Glutamatergic neuron (in vitro differentiated cells): ENCODE results near the gene OOSP1. TPM values are rescaled to one million over a fixed set of nuclear protein-coding genes. Genes with fewer than 3 reads are reported as not detected.

Source experiments
- DNase-seq: peaks from one replicate; pipeline ENCODE4 v3.0.0; 2022
- H3K27ac Mint-ChIP-seq: one replicate; pipeline ENCODE4 v1.8.0; 2020; ENCODE audit warnings: mild to moderate bottlenecking, mixed read lengths, inconsistent platforms; ENCODE audit not compliant: unreplicated experiment
- H3K27me3 Mint-ChIP-seq: one replicate; pipeline ENCODE4 v1.8.0; 2020; ENCODE audit warnings: mild to moderate bottlenecking, moderate library complexity, mixed read lengths, inconsistent platforms; ENCODE audit not compliant: unreplicated experiment
- H3K36me3 Mint-ChIP-seq: one replicate; pipeline ENCODE4 v1.8.0; 2020; ENCODE audit warnings: mild to moderate bottlenecking, mixed read lengths, inconsistent platforms; ENCODE audit not compliant: unreplicated experiment
- H3K4me1 Mint-ChIP-seq: one replicate; pipeline ENCODE4 v1.8.0; 2020; ENCODE audit warnings: mild to moderate bottlenecking, low read depth, mixed read lengths, inconsistent platforms; ENCODE audit not compliant: unreplicated experiment
- H3K4me3 Mint-ChIP-seq: one replicate; pipeline ENCODE4 v1.8.0; 2020; ENCODE audit warnings: mild to moderate bottlenecking, mixed read lengths, inconsistent platforms; ENCODE audit not compliant: unreplicated experiment
- H3K9me3 Mint-ChIP-seq: one replicate; pipeline ENCODE4 v1.8.0; 2020; ENCODE audit warnings: mild to moderate bottlenecking, moderate library complexity, mixed read lengths, inconsistent platforms; ENCODE audit not compliant: unreplicated experiment
- total RNA-seq: library from RNA; stranded (reverse); fragmentation: NEBNext Ultra II Directional; extraction: Animal tissue kit (Norgen Biotek cat#: 25700); gene quantifications from one replicate; pipeline ENCODE4 v1.2.1, GENCODE V29; 2021; ENCODE audit not compliant: unreplicated experiment
- TF ChIP-seq, protein P1 (sequence below): fragments of 200-600 bp; sonication (generic); IDR thresholded peaks from one replicate; pipeline ENCODE4 v1.5.0; 2021; ENCODE audit not compliant: partially characterized antibody, unreplicated experiment

Gene OOSP1
- total RNA-seq, 1 donor from 2014 or later, result 0.54 TPM

DNA sequence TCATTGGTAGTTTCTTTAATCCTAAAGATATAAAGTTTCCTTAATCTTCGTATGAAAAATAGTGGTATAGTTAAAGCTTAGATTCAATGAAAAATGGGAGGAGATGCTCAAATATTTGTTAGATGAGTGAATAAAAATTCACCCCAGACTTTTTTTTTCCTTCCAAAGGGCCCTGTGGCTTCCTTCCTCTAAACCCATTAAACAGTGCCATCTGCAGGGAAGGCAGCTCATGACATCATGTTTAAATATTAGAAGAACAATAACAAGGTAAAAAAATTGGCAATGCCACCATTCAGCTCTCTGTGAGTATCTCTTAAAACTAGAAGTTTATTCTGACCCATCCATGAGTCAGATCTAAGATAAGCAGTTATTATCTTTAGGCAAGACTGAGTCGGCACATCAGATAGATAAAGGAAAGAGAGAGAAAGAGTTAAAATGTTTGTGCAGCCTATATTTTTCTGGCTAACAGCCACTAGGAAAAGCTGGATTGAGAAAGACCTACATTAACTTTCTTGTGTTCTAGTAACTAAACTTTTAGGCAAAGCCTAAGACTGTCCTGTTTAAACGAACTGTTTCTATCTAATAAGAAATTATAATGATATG, 19.1 kb upstream of the OOSP1 start:
- Mint-ChIP-seq H3K27ac (no peak overlapping the region), H3K27me3 (no peaks in the 10 kb centered on the region), H3K4me1 (no peaks in the 10 kb centered on the region), H3K9me3 (peaks cover 14% of the 10 kb centered on the region), H3K4me3 (no peak overlapping the region), H3K36me3 (peaks cover 22% of the 10 kb centered on the region)
- DNase-seq, result peak; percentile 26
- TF ChIP-seq, protein P1, sequence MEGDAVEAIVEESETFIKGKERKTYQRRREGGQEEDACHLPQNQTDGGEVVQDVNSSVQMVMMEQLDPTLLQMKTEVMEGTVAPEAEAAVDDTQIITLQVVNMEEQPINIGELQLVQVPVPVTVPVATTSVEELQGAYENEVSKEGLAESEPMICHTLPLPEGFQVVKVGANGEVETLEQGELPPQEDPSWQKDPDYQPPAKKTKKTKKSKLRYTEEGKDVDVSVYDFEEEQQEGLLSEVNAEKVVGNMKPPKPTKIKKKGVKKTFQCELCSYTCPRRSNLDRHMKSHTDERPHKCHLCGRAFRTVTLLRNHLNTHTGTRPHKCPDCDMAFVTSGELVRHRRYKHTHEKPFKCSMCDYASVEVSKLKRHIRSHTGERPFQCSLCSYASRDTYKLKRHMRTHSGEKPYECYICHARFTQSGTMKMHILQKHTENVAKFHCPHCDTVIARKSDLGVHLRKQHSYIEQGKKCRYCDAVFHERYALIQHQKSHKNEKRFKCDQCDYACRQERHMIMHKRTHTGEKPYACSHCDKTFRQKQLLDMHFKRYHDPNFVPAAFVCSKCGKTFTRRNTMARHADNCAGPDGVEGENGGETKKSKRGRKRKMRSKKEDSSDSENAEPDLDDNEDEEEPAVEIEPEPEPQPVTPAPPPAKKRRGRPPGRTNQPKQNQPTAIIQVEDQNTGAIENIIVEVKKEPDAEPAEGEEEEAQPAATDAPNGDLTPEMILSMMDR, result no peak

DNA sequence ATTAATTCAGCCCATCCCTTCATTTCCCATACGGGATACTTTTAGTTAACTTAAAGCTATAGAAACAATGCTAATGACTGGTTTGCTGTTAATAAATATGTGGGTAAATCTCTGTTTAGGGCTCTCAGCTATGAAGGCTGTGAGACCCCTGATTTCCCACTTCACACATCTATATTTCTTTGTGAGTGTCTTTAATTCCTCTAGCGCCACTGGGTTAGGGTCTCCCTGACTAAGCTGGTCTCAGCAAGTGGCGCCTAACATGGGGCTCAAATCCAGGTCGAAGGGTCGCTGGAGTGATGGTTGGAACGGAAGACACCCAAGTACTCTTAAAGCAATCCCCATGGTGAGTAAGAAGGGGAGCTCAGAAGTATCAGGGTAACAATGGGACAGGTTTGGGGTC, 14.4 kb upstream of the OOSP1 start:
- Mint-ChIP-seq H3K9me3 (peaks cover 14% of the 10 kb centered on the region), H3K4me3 (no peak overlapping the region)
- peak; percentile 46 for DNase-seq

DNA sequence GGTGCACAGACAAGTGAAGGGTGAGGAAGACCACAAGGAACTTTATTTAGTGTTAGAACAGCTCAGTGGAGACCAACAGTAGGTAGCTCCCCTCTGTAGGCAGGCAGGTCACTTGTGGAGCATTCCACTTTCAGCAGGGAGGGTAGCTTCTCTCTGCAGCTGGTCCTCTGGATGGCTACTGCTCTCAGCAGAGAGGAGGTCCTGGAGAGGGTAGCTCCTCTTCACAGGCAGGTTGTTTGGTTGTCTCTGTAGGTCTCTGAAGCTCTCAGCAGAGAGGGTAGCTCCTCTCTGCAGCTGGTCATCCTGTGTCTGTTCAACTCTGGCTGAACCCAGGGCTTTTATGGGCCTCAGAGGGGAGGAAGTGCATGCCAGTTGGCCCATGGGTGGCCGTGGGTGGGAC, 6.5 kb upstream of the OOSP1 start:
- no peak for DNase-seq
- Mint-ChIP-seq H3K4me3 (no peak overlapping the region), H3K36me3 (no peaks in the 10 kb centered on the region), H3K9me3 (peaks cover 2% of the 10 kb centered on the region), H3K27me3 (no peaks in the 10 kb centered on the region), H3K4me1 (no peaks in the 10 kb centered on the region), H3K27ac (no peak overlapping the region)
- TF ChIP-seq, protein P1, result no peak

More for the DNA sequence above, 14.4 kb upstream of the OOSP1 start:
- TF ChIP-seq, protein P1, result no peak
- Mint-ChIP-seq H3K27ac (no peak overlapping the region), H3K36me3 (peaks cover 19% of the 10 kb centered on the region), H3K27me3 (no peaks in the 10 kb centered on the region), H3K4me1 (no peaks in the 10 kb centered on the region)

DNA sequence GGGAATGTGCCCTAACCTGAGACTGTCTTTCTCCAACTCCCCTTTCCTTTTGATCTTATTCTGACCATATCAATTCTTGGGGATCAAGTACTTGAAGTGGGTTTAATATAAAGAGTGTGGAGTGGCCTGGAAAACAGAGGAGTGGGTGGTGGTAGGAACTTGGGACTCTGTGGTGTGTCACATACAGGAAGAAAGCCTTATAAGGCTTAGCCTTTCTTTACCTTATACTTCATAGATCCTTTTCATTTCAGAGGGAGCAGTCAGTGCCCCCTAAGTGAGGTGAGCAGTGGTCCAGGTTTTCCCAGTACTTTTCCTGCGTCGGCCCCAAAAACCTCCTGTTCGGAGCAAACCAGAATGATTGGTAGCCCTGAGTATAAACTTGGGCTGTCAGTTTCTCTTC, 486 bp downstream of the OOSP1 start:
- TF ChIP-seq, protein P1, result no peak
- Mint-ChIP-seq H3K4me1 (no peaks in the 10 kb centered on the region), H3K4me3 (no peak overlapping the region), H3K27me3 (peaks cover 2% of the 10 kb centered on the region), H3K27ac (no peak overlapping the region), H3K9me3 (no peaks in the 10 kb centered on the region), H3K36me3 (no peaks in the 10 kb centered on the region)
- DNase-seq, result no peak

DNA sequence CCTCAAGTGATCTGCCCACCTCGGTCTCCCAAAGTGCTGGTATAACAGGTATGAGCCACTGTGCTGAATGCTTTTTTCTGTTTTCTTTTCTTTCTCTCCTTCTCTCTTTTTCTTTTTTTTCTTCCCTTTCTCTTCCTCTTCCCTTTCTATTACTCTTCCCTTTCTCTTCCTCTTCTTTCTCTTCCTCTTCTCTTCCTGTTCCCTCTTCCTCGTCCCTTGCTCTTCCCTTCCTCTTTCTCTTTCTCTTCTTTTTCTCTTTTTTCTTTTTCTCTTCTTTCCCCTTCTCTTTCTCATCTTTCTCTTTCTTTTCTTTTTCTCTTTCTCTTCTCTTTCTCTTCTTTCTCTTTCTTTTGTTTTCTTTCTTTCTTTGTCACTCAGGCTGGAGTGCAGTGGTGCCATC, 1.2 kb downstream of the OOSP1 start:
- Mint-ChIP-seq H3K9me3 (no peaks in the 10 kb centered on the region), H3K4me3 (no peak overlapping the region), H3K36me3 (no peaks in the 10 kb centered on the region), H3K27ac (no peak overlapping the region), H3K27me3 (peaks cover 2% of the 10 kb centered on the region), H3K4me1 (no peaks in the 10 kb centered on the region)
- TF ChIP-seq, protein P1, result no peak
- DNase-seq, result no peak
